IPS-NIHi7 (cell line): ENCODE data around the gene NOTO.
A peak's percentile ranks its signal among the peaks of the same experiment; 100 is the strongest.

Experiments
- DNase-seq: peaks from one replicate; pipeline ENCODE4 v3.0.0; 2012; ENCODE audit warnings: mixed read lengths; ENCODE audit errors: extremely low spot score

Gene NOTO

GRCh38 chr2:73257425-73258125 lies 55.2 kb downstream of the NOTO start:
- no peak for DNase-seq

GRCh38 chr2:73258186-73258912 lies 56.0 kb downstream of the NOTO start:
- no peak for DNase-seq

GRCh38 chr2:73258913-73259215 lies 56.5 kb downstream of the NOTO start:
- DNase-seq = no peak

GRCh38 chr2:73259276-73259675 lies 56.9 kb downstream of the NOTO start:
- no peak for DNase-seq

- no peak for DNase-seq
Observed at GRCh38 chr2:73259704-73260337, 57.4 kb downstream of the NOTO start.

GRCh38 chr2:73260338-73260984 lies 58.1 kb downstream of the NOTO start:
- DNase-seq = peak; percentile 88
